ENCODE data around the gene ANKRD2.

Gene ANKRD2

DNA sequence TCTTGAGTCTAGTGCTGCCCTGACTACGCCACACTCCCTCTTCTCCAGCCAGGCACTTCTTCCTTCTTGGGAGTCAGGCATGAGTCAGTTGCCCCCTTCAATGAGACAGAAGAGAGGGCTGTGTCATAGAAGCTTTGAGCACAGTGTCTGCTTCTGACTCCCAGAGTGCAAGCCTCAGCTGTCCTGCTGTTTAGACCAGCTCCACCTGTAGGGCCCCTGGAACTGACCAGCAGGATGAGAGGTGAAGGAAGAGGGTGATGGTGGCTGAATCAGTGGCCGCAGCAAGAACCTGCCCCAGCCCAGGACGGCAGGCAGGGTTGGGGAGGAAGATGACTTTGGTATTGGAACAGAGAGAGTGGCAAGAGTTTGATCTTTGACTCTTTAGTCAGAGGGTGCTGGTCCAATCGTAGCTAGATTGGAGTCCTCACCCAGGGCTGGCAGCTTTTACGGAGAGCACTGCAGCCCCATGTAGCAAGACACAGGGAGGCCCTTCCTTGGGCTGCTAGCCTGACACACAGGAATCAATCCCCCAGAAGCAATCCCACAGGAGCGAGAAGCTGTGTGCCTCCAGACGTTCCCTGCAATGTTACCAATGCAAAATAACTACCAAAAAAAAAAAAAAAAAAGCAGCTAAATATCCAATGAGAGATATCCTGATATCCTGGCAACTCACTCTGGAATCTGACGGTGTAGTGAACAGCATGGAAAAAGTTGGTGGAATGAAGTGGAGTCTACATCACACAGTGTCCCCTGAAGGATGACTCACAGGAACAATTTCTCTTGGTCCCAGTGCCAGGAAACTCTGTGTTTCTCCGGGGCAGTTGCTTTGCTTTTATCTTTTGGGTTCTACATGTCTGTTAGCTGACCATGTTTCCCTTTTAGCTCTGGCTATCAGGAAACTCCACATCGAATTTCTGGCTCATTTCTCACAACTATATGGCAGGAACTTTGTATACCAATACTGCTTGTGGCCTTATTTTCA lies 23.8 kb downstream of the ANKRD2 start:
- DNase-seq (ENCODE audit: low spot score), result peak; percentile 17

DNA sequence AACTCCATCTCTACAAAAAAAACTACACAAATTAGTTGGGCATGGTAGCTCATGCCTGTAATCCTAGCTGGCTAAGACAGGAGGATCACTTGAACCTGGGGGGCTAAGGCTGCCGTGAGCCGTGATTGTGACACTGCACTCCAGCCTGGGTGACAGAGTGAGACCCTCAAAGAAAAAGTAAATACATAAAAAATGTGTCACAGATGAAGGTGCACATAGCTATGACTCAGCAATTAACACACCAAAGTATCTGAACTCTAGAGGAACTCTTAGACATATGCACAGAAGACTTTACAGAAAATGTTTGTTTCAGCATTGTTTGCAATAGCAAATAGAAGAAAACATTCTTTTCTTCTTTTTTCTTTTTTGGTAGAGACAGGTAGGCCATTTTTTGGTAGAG lies 25.2 kb downstream of the ANKRD2 start:
- no peak for DNase-seq (ENCODE audit: low spot score)

GRCh38 chr10:97598407-97599271 lies 26.1 kb downstream of the ANKRD2 start:
- DNase-seq (ENCODE audit: low spot score), result no peak

GRCh38 chr10:97599272-97599619 lies 26.7 kb downstream of the ANKRD2 start:
- DNase-seq (ENCODE audit: low spot score), result no peak

DNA sequence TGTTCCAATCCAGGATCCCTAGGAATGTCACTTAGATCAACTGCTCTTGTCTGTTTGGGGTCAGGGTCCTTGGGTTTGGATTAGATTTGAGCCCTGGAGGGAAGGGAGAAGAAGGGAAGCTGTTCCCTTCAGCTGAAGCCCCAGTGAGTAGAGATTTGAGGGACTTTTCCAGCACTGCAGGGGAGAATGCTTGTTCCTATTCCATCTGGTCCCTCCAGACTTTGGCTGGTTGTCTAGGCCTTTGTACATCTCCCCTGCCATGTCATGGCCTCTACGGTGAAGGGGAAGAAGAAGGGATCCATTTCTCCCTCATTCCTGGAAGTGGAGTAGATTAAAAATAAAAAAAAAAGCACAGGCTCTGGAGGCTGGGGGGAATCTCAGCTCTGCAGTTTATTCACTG lies 28.0 kb downstream of the ANKRD2 start:
- no peak for DNase-seq (ENCODE audit: low spot score)

GRCh38 chr10:97601268-97602215 lies 29.0 kb downstream of the ANKRD2 start:
- no peak for DNase-seq (ENCODE audit: low spot score)

DNA sequence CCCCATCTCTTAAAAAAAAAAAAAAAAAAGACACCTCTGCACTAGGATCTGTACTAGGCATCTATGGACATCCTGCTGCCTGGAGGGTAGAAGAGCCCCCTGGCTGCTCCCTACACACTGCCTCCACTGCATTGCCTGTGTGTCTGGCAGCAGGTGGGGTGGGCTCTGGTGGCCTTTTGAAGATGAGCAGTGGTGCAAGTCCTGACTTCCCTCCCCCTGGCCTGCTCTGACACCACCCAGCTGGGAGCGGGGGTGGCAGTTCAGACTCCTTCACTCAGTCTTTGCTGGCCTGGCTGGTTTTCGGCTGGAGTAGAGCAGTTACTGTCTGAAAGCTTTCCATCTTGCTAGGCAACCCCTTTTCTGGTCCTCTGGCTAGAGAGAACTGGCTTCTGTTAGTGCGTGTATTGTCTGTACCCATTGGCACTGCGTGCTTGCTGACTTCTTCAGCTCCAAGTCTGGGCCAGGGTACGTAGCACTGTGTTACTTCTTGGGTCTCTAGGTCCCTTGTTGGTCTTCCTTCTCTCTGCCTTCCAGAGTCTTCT lies 34.6 kb downstream of the ANKRD2 start:
- DNase-seq (ENCODE audit: low spot score), result no peak

DNA sequence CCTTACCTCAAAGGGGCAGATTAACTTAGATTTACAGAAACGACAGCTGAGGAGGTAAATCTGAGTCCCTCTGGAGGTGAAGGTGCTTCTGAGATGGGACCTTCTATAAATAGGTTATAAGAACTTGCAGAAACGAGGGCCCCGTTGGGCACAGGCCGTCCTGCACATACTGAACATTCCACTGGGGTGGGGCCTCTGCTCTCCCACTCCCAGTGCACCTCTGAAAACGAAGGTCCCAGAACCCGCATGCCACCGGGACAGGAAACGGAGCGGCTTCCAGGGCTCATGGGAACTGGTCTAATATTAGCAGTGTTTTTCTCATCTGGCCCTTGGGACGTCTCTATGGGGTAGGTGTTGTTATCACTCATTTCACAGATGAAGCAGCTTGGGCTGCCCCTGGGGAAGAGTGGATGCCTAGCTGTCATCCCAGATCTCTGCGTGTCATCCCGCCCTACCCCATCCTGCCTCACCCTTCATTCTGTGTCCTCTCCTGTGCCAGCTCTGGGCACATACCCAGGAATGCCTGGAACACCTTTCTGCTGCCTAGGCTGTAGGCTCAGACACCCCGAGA lies 36.5 kb downstream of the ANKRD2 start:
- DNase-seq (ENCODE audit: low spot score), result no peak

DNA sequence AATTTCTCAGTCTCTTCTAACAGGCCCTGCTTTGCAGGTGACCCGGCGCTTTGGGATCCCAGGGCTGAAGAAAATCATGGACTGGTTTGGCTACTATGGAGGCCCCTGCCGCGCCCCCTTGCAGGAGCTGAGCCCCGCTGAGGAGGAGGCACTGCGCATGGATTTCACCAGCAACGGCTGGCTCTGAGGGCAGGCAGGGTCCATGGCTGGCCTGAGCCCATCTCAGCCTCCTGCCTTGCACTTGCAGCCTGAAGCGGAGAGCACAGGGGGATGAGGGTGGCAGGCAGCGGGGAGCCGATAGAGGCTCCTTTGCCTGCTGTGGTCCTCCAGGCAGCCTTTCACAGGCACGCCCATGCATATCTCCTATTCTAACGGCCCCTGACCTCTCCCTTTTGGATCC lies 38.9 kb downstream of the ANKRD2 start:
- DNase-seq (ENCODE audit: low spot score), result no peak

DNA sequence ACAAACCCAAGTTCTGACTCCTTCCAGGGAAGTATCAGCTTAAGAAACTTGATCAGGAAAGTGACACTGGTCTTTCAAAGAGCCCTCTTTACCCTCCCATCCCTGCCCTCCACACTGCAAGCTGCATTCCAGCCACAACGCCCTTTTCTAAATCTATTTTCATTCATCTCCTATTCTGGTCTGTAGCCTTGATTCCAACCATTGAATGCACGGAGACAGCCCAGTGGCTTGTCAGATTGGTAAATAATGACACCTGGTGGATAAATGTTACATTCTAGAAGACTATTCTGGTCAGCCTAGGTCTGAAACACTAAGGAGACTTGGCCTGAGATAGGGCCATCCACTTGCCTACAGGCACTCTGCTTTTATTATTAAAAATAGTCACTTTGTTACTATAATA lies 39.8 kb downstream of the ANKRD2 start:
- no peak for DNase-seq (ENCODE audit: low spot score)

DNA sequence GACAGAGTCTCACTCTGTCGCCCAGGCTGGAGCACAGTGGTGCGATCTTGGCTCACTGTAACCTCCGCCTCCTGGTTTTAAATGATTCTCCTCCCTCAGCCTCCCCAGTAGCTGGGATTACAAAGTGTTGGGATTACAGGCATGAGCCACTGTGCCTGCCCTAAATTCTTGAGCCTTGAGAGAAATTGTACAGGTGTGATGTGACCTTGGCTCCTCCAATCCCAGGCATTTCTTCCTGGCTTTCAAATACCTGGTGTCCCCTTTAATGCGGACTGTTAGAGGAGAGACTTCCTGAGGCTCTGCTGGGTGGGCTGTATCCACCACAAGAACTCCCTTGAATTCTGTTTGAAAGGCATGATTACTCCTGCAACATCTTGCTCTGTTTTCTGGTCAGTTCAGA lies 45.7 kb downstream of the ANKRD2 start:
- DNase-seq (ENCODE audit: low spot score), result no peak

GRCh38 chr10:97618733-97619132 lies 46.2 kb downstream of the ANKRD2 start:
- no peak for DNase-seq (ENCODE audit: low spot score)

DNA sequence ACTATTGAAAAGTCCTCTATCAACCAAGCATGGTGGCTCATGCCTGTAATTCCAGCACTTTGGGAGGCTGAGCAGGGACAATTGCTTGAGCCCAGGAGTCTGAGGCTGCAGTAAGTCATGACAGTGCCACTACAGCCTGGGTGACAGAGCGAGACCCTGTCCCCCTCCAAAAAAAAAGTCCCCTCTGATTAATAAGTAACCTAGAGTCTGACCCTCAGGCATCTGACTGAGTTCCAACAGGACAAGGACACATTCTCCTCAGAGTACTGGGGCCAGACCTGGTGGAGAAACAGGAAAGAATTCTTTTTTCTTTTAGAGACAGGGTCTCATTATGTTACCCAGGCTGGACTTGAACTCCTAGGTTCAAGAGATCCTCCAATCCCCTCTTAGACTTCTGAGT lies 50.7 kb downstream of the ANKRD2 start:
- DNase-seq (ENCODE audit: low spot score), result no peak

DNA sequence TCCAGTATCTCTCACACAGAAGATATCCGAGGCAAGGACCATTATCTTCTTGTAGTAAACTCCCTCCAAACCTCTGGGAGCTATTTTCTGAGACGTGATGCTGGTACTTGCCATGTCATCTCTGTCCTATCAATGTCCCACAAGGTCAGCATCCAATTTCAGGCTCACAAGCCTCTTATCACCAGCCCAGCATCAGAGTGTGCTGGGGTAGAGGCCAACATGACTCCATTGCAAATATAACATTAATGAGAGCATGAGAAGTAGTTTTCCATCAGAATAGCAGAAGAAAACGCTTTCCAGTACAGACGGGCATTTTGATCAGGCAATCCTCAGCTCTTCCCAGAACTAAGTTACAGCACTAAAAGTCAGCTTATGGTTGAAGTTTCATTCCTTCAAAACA lies 55.2 kb downstream of the ANKRD2 start:
- no peak for DNase-seq (ENCODE audit: low spot score)

DNA sequence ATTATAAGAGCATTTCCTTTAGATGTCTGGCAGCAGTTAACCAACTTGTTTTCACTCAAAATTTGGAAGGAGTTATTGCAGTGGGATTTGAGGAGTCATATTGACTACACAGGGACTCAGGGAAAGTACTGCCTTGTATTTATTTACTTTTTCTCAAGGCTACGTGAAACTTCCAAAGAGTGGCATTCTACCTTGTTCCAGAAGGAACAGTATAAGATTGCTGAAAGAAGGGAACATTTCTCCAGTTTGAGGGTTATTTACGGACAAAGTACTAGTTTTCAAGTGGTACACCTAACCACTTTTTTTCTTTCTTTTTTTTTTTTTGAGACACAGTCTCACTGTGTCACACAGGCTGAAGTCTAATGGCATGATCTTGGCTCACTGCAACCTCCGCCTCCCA lies 55.6 kb downstream of the ANKRD2 start:
- DNase-seq (ENCODE audit: low spot score), result no peak

- DNase-seq (ENCODE audit: low spot score), result no peak
Measured at GRCh38 chr10:97629289-97629688, 56.7 kb downstream of the ANKRD2 start.

DNA sequence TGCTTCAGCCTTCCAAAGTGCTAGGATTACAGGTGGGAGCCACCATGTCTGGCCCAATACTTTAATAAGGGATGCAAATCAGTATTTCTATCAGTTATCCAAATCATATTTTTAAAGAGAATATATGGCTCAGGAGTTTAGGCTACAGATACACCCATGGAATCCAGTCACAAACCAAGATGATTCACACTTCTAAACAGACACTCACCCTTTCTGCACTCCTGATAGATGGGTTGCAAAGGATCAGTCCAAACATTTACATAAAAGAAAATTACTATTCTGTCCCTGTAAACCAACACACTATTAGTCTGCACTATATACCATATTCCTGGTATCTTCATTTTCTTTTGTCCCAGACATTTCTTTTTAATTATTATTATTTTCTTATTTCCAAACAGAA lies 58.5 kb downstream of the ANKRD2 start:
- no peak for DNase-seq (ENCODE audit: low spot score)

GRCh38 chr10:97632949-97633884 lies 60.6 kb downstream of the ANKRD2 start, which contains the start of gene MORN4:
Gene MORN4 (minus strand): TSS chr10:97633500. CDS start chr10:97619653, 13,847 bp downstream.
- DNase-seq (ENCODE audit: low spot score), result peak; percentile 95

All from LoVo (cell line).